ENCODE measurements around the gene TRIM50.
"Not testable (repeated sequence)": the region's sequence is repeated elsewhere in the genome, so short reads cannot be mapped to it uniquely, and the experiment has no call there.

Gene TRIM50

DNA sequence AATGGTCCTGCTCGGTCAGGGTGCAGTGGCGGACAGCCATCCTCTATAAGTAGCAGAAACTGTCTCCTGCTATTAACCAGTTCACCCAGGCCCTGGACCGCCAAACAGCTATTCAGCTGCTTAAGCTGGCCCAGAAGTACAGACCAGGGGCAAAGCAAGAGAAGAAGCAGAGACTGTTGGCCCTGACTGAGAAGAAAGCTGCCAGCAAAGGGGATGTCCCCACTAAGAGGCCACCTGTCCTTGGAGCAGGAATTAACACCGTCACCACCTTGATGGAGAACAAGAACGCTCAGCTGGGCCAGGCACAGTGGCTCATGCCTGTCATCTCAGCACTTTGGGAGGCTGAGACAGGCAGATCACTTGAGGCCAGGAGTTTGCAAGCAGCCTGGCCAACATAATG is 13.6 kb downstream of the TRIM50 start:
- DNase-seq (ENCODE audit: low spot score) (no peak), FAIRE-seq (no peak)

DNA sequence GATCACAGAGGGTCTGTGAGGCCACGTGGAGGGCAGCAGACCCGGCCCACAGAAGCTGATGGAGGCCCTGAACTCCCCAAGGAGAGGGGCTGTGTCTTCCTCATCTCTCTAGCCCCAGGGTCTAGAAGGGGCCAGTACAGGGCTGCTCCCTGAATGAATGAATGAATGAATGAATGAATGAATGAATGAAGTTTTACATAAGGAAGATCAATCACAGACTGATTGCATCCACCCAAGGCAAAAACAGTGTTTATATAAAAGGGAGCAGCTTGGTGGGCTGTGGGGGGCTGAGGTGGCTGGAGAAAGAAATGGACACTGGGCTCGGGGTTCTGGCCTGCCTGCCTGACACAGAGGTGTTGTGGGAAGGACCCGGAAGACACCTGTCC is 14.4 kb downstream of the TRIM50 start:
- FAIRE-seq = no peak
- no peak for DNase-seq (ENCODE audit: low spot score)

DNA sequence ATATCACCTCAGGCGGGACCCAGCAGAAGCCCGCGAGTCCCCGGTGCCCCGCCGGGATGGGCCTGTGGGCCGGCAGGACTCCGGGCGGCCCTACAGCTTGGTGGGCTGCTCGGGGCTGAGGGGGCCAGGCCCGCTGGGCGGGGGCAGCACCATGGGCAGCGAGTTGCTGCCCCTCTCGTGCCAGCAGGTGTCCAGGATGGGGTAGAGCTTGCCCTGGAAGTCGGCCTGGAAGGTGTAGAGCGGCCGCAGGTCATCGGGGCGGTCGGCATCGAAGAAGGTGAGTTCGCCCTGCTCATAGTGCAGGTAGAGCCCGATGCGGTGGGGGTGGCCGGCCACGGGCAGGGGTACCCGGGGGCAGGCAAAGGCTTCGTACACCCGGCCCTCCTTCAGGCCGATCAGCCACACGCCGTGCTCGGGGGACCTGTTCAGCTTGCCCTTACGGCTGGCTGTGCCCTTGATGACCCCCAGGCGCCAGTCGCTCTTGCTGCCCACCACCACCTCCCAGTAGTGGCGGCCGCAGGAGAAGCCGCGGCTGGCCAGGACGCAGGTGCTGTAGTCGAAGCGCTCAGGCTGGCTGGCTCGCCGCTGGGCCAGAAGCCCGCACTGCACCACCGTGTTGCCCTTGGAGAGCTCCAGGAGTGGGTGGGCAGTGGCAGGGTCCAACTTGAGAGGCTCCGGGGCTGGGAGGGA is 14.9 kb downstream of the TRIM50 start:
- FAIRE-seq = no peak
- no peak for DNase-seq (ENCODE audit: low spot score)

DNA sequence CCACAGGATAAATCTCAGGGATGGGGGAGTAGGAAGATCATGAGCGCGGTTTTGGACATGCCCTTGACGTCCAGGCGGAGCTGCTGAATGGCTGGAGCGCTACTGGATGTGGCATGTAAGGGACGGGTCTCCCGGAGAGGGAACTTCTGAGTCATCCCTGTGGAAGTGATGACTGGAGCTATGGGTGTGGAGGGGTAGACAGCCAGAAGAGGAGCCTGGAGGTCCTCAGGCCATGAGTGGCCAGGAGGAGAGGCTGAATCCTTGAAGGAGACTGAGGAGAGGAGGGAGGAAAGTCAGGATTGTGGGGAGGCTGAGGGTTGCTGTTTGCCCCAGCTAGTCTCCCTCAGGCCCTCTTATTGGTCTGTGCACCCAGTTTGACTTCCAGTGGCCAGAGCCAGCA is 16.5 kb downstream of the TRIM50 start:
- not testable (repeated sequence) for FAIRE-seq; DNase-seq (ENCODE audit: low spot score)

DNA sequence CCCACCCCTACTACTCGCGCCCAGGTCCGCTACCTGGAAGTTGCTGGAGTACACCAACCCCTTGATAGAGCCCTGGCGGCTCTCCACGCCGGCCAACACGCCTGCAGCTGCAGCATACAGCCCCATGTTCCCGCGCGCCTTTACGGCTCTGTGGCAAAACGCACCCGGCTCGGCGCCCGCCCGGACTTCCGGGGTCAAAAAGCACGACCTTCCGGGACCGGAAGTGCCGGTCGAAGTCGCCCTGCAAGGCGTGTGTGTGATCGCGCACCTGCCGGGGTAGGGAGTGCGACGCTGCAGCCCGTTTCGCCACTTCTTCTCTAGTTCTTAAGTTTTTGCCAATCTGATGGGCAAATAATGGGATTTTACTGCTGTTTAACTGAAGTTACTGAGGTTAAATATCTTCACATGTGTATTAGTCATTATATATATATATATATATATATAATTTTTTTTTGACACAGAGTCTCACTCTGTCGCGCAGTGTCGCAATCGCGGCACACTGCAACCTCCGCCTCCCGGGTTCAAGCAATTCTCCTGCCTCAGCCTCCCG is 19.1 kb downstream of the TRIM50 start, which contains the start of gene NSUN5:
NSUN5 (minus strand) TSS at position 162 of the 550 bp plus-strand sequence; CDS start at position 126, 36 bp downstream.
- DNase-seq (ENCODE audit: low spot score) = peak; percentile 89
- FAIRE-seq = no peak

DNA sequence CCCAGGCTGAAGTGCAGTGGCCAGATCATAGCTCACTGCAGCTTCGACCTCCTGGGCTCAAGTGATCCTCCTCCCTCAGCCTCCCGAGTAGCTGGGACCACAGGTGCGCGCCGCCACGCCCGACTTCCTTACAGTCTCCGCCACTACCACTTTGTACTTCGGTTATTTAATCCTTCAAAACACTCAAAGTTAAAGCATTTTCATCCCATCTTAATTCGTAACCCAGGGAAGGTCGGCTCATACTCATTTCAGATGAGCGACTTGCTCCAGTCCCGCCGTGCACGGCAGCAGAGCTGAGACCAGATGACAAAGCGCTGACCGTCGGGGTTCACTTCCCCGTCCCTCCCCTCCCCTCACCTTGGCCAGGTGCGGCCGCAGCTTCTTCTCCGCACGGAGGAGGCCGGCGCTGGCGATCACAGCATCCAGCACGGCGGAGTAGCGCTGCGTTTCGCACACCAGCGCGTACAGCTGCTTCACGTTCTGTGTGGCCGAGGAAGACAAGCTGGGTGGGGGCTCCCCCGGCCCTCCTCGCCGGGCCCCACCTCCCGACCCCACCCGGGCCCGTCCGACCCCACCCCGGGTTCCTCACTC is 19.7 kb downstream of the TRIM50 start:
- no peak for DNase-seq (ENCODE audit: low spot score)
- FAIRE-seq = no peak

DNA sequence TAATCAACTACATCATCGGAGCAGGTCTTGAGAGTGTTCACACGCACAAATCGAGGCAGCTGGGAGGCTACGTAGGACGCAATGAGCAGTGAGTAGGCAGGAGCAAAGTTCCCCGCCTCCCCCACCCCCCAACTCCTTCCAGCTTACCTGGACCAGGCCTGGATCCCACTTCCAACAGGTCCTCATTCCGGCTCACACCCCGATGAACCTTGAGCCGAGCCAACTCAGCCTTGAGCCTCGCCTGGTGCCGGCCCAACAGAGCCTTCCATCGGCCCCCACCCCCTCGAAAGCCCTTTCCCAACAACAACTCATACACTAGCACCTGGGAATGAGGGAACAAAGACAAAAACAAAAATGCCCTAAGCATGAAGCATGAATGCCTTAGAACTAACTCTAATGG is 20.4 kb downstream of the TRIM50 start:
- DNase-seq (ENCODE audit: low spot score) (no peak), FAIRE-seq (no peak)

DNA sequence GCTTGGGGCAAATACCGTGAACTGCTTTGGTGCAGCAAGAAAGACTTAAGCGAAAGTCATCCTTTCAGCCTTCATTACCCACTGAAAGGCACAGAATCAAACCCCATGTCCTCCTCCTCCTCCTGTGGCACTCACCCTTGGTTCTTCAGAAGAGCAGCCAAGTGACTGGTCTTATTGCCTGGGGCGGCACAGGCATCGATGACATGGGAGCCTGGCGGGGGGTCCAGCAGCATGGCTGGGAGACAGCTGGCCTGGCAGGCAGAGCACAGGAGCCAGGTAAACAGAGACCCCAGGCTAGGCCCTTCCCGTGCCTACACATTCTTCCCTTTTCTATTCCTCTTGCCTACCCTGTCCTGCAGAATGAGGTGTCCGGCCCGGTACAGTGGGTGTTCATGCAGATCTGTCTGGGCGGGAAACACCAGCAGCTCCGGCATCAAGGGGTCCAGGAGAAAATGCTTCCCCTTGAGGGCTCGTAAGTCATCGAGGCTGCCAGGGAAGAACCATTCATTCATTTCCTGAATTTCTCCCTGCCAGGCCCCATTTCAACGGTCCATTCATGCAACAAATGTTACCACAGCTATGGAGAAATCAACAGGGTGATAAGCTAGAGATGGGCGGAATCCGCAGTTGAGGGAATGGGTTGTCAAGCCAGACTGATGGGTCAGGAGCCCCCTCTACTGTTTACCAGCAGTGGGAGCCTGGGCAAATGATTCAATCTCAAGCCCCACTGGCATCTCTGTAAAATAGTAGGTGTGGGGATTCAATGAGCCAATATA is 23.1 kb downstream of the TRIM50 start:
- DNase-seq (ENCODE audit: low spot score); FAIRE-seq: not testable (repeated sequence)

DNA sequence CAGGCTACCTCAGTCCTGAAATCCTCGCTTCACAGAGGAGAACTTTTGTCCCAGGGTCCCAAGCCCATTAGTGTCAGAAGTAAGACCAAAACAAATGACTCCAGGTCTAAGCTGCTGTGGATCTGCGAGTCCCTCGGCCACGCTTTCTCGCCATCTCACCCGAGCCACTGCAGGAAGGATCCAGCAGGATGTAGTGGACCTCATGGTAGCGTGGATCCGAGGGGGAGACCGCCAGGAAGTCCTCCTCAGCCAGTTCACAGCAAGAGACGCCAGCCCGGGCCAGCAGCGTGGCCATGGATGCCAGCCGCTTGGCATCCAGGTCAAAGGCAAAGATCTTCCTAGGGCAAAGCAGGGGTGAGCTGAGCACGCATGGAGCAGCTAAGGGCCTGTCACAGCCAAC is 23.8 kb downstream of the TRIM50 start:
- DNase-seq (ENCODE audit: low spot score) = no peak
- FAIRE-seq = no peak

DNA sequence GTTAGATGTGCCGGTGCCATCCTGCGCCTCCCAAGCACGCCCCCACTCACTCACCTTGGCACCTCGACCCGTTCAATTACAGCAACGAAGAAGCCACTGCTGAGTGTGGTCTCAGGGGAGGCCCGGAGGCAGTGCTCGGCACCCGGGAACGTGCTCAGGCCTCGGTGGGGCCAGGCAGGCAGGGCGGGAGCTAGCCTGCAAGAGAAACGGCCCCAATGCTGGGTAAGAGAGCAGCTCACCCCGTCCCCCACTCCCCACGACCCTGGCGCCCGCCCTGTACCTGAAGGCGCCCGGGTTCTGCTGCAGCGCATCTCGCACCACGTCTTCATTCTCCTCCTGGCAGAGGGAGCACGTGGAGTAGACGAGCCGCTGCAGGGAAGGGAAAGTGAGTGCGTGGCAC is 24.3 kb downstream of the TRIM50 start:
- FAIRE-seq (no peak), DNase-seq (ENCODE audit: low spot score) (no peak)

DNA sequence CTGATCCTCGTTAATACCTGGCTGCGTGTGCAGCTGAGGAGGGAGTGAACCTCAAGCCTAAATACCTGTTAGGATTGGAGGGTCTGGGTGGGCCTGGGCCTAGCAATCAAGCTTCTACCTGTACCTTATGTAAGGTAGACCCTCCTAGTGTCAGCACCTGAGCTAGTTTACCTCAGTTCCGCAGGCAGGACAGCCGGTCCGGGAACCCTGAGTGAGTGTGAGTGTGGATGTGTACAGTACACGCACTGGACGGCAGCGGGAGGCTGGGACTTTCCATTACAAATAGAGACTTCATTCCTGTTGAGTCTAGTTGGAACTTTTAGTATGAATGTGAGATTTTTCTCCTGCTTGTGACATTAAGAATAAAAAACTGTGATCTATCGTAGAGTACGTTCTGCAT is 25.0 kb downstream of the TRIM50 start:
- not testable (repeated sequence) for FAIRE-seq; DNase-seq (ENCODE audit: low spot score)

DNA sequence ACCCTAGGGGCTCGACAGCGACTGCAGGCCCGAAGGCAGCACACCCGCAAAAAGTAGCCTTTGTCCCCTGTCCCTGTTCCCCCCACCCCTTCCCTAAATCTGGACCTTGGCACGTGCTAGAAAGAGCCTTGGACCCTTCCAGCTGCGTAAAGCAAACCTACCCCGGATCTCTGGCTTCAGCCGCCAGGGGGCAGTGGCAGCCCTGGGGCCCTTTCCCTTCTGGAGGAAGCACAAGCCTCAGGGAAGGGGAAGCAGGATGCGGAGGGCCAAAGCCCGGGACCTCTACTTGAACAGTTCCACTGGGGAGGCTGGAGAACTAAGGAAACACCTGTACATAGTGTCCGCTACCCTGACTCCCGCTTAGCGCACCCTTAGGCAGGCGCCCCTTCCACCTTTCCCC is 26.8 kb downstream of the TRIM50 start:
- DNase-seq (ENCODE audit: low spot score); FAIRE-seq: not testable (repeated sequence)

DNA sequence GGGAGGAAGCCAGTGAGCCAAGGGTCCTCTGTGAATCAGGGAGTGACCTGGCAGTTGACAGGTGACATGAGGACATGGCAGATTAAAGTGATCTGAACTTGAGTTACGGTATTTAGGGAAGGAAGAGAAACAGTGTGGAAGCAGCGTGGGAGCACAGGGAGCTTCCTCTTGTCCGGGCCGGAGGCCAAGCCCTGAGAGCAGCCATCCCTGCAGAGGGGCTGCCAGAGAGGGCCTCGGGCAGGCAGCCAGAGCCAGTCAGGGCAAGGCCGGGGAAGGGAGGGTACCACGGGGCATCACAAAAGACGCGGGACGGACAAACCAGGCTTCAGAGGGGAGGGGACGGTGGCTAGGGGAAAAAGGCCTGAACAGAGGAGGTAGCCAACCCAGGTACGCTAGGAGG is 28.1 kb downstream of the TRIM50 start:
- not testable (repeated sequence) for FAIRE-seq; DNase-seq (ENCODE audit: low spot score)

DNA sequence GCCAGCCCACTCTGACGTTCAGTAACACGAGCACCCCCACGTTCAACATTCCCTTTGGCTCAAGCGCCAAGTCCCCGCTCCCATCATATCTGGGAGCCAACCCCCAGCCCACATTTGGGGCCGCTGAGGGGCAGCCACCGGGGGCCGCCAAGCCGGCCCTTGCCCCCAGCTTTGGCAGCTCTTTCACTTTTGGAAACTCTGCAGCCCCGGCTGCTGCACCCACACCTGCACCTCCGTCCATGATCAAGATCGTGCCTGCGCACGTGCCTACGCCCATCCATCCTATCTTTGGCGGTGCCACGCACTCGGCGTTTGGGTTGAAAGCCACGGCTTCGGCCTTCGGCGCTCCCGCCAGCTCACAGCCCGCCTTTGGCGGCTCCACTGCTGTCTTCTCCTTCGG is 30.2 kb downstream of the TRIM50 start:
- not testable (repeated sequence) for DNase-seq (ENCODE audit: low spot score); FAIRE-seq

DNA sequence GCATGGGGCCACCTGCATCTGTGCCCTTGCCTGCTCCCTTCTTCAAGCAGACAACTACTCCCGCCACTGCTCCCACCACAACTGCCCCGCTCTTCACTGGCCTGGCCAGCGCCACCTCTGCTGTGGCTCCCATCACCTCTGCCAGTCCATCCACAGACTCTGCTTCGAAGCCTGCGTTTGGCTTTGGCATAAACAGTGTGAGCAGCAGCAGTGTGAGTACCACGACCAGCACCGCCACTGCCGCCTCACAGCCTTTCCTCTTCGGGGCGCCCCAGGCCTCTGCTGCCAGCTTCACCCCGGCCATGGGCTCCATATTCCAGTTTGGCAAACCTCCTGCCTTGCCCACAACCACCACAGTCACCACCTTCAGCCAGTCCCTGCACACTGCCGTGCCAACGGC is 30.6 kb downstream of the TRIM50 start:
- not testable (repeated sequence) for FAIRE-seq; DNase-seq (ENCODE audit: low spot score)

DNA sequence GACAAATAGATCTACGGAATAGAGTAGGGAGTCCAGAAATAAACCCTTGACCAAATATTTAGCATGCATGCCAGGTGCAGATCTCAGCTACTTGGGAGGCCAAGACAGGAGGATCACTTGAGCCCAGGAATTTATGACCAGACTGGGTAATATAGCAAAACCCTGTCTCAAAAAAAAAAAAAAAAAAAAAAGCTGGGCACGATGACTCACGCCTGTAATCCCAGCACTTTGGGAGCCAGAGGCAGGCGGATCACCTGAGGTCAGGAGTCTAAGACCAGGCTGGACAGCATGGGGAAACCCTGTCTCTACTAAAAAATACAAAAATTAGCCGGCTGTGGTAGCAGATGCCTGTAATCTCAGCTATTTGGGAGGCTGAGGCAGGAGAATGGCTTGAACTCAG is 50.7 kb downstream of the TRIM50 start:
- not testable (repeated sequence) for FAIRE-seq; DNase-seq (ENCODE audit: low spot score)

DNA sequence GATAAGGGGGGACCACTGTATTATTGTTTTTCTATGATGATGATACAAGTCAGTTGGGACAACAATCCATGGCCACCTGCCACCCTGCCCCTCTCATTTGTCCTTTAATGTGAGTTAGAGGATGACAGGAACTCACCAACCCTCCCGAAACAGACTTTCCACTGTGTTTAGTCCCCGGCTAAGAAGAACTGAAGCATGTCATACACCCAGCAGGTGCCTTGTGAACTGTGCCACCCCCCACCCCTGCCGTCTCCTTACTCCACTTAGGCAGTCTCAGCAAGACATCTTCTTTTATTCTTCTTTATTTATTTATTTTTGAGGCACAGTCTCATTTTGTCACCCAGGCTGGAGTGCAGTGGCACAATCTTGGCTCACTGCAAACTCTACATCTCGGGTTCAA is 60.1 kb downstream of the TRIM50 start:
- not testable (repeated sequence) for FAIRE-seq; DNase-seq (ENCODE audit: low spot score)

DNA sequence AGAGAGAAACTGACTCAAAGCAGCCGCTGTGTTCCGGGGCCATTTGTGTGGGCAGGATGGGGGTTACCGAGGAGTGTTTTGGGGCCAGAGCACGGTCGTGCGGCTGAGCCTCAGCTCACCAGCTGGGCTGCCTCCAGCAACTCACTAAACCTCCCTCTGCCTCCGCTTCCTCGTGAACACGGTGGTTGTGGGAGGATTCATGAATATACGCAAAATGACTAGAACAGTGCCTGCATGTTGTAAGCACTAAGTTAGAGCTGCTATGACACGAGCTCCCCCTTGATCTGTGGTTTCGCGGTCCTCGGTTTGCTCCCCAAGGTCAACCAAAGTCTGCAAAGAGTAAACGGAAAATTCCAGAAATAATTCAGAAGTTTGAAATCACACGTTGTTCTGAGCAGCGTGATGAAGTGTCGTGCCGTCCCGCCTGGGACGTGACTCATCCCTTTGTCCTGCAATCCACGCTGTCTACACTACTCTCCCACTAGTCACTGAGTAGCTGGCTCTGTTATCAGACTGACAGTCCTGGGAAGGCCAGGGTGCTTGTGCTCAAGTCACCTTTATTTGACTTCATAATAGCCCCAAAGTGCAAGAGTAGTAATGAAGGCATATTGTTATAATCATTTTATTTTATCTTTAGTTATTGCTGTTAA is 61.0 kb downstream of the TRIM50 start:
- DNase-seq (ENCODE audit: low spot score) = not testable (repeated sequence)

More for the DNA sequence above, 61.0 kb downstream of the TRIM50 start:
- not testable (repeated sequence) for FAIRE-seq
